ENCODE measurements around the gene STK32B. TPM values are rescaled to one million over a fixed set of nuclear protein-coding genes. Genes with fewer than 3 reads are reported as not detected.

Gene STK32B
- total RNA-seq, 4 donors from 2014 or later: 1.6 to 3.4 (median 1.9) TPM

DNA sequence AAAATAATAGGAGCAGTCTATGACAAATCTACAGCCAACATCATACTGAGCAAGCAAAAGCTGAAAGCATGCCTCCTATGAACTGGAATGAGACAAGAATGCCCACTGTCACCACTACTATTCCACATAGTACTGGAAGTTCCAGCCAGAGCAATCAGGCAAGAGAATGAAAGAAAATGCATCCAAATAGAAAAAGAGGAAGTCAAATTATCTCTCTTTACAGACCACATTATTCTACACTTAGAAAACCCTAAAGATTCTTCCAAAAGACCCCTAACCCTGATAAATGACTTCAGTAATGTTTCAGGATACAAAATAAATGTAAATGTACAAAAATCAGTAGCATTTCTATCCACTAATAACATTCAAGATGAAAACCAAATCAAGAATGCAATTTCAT lies 249.0 kb downstream of the STK32B start:
- TF ChIP-seq, protein P1, sequence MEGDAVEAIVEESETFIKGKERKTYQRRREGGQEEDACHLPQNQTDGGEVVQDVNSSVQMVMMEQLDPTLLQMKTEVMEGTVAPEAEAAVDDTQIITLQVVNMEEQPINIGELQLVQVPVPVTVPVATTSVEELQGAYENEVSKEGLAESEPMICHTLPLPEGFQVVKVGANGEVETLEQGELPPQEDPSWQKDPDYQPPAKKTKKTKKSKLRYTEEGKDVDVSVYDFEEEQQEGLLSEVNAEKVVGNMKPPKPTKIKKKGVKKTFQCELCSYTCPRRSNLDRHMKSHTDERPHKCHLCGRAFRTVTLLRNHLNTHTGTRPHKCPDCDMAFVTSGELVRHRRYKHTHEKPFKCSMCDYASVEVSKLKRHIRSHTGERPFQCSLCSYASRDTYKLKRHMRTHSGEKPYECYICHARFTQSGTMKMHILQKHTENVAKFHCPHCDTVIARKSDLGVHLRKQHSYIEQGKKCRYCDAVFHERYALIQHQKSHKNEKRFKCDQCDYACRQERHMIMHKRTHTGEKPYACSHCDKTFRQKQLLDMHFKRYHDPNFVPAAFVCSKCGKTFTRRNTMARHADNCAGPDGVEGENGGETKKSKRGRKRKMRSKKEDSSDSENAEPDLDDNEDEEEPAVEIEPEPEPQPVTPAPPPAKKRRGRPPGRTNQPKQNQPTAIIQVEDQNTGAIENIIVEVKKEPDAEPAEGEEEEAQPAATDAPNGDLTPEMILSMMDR (IDR thresholded peaks at IDR 0.05): no peak
- TF ChIP-seq POLR2A (IDR thresholded peaks at IDR 0.05): no peak
- H3K4me3 ChIP-seq (ENCODE audit: low read depth, poor library complexity, severe bottlenecking): no peak overlapping the region
- no peak for DNase-seq (ENCODE audit: low spot score in 2 of 2)
- intact Hi-C loops (cut with DNase I; ENCODE audit: low total_unique reads): no loop called here

DNA sequence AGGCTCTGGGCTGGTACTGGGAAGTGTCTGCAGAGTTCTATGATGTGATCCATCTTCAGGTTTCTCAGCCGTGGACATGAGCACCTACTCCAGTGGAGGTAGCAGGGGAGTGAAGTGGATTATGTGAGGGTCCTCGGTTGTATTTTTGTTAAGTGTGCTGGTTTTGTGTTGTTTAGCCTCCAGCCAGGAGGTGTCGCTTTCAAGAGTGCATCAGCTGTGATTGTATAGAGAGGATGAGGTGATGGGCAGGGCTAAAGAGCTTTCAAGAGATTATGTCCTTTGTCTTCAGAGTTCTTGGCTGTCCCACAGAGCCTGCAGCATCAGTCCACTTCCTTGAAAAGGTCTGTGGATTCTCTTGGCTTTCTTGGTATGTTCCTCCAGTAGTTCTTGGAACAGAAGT lies 256.6 kb downstream of the STK32B start:
- intact Hi-C loops (cut with DNase I; ENCODE audit: low total_unique reads): no loop called here
- TF ChIP-seq POLR2A (IDR thresholded peaks at IDR 0.05): no peak
- TF ChIP-seq, protein P1 (IDR thresholded peaks at IDR 0.05): no peak
- H3K4me3 ChIP-seq (ENCODE audit: low read depth, poor library complexity, severe bottlenecking): no peak overlapping the region
- no peak for DNase-seq (ENCODE audit: low spot score in 2 of 2)
- 93 to 97% methylated on average over 3 of the region's 3 CpGs for WGBS, 2 donors

DNA sequence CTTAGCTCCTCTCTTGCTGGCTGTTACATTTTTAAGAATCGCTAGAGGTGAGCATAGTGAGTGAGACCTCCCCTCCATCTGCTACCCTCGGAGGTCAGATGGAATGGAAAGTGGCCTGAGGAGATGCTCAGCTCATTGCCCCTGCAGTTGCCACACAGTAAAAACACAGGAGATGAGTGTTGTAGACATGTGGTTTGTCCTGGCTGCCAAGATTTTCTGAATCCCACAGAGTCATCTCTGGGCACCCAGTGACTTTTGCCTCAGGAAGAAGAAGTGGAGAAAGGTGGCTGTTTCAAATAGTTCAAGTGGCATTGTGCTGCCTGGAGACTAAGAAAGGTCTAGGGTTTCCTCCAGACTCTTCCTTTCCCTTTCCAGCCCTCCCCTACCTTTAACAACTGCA lies 271.0 kb downstream of the STK32B start:
- no peak for DNase-seq (ENCODE audit: low spot score in 2 of 2)
- WGBS, 2 donors: 91 to 92% methylated on average over 2 of the region's 2 CpGs
- intact Hi-C loops (cut with DNase I; ENCODE audit: low total_unique reads): no loop called here

DNA sequence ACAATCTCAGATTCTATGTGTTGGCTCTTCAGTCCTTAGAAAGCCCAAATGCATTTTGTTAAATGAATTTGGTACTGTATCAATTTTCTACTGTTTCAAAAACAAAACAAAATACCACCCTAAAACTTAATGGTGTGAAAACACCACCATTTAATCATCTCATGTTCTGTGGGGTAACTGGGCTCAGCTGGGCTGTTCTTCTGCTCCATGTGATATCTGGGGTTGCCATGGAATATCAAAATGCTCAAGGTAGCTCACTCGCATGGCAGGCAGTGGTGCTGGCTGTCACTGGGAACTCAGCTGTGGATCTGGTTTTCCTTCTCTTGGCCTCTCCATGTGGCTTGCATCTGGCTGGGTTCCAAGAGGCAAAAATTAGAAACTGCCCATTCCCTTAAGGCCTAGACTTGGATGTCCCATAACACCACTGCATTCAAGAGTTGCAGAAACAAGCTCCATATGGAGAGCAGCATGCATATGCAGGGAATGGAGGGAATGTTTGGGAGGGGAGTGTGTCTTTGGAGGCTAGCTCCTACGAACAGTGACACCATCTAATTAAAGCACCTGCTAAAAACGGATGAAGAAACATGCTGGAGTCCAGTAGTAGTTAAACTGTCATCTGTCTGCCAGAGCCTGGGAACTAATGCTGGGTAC lies 279.2 kb downstream of the STK32B start:
- intact Hi-C loops (cut with DNase I; ENCODE audit: low total_unique reads): no loop called here
- WGBS, 2 donors: 76 to 82% methylated on average over 3 of the region's 3 CpGs
- DNase-seq (ENCODE audit: low spot score in 2 of 2): no peak
- TF ChIP-seq POLR2A (IDR thresholded peaks at IDR 0.05): no peak
- no peak overlapping the region for H3K4me3 ChIP-seq (ENCODE audit: low read depth, poor library complexity, severe bottlenecking)

More for the DNA sequence above, 271.0 kb downstream of the STK32B start:
- TF ChIP-seq, protein P1 (IDR thresholded peaks at IDR 0.05): no peak
- TF ChIP-seq POLR2A (IDR thresholded peaks at IDR 0.05): no peak
- H3K4me3 ChIP-seq (ENCODE audit: low read depth, poor library complexity, severe bottlenecking): no peak overlapping the region

DNA sequence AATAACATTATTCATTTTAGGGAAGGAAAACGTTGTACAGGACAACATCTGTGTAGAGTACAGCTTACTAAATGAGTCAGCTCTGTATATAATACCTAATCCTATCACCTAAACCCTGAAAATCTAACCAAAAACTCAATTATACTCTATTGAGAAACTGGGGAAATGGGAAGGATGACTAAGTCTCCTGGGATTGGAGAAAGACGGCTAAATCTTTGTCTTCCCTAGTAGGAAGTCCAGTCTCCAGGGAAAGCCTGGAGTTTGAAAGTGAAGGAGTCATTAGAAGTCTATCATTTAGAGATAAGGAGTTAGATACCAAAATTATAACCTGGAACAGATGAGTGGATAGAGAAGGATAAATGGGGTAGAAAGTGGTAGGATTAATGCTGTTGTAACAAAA lies 286.5 kb downstream of the STK32B start:
- DNase-seq (ENCODE audit: low spot score in 2 of 2): no peak
- intact Hi-C loops (cut with DNase I; ENCODE audit: low total_unique reads): no loop called here
- no peak overlapping the region for H3K4me3 ChIP-seq (ENCODE audit: low read depth, poor library complexity, severe bottlenecking)
- TF ChIP-seq POLR2A (IDR thresholded peaks at IDR 0.05): no peak
- TF ChIP-seq, protein P1 (IDR thresholded peaks at IDR 0.05): no peak
- 51 to 59% methylated on average over 2 of the region's 2 CpGs for WGBS, 2 donors

DNA sequence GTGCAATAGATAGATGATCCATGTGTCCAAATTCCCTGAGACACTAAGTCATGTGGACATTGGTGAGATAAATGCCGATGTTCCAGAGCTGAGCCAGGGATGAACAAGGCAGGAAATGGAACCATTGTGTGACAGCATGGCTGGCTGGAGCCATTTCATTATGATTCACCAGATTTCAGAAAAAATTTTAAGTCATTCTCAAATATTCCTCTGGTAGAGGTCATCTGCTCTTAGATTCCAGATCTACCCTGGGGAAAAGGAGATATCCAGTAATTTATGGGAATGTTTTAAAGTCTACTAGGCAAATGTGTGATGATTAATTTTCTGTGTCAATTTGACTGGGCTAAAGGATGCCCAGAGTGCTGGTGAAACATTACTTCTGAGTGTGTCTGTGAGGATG lies 287.3 kb downstream of the STK32B start:
- WGBS, 2 donors: 67 to 74% methylated on average over 1 of the region's 1 CpG
- intact Hi-C loops (cut with DNase I; ENCODE audit: low total_unique reads): no loop called here
- H3K4me3 ChIP-seq (ENCODE audit: low read depth, poor library complexity, severe bottlenecking): no peak overlapping the region
- no peak for TF ChIP-seq POLR2A (IDR thresholded peaks at IDR 0.05)
- TF ChIP-seq, protein P1 (IDR thresholded peaks at IDR 0.05): no peak
- no peak for DNase-seq (ENCODE audit: low spot score in 2 of 2)

All from lower leg skin (tissue), 4 donors.